ENCODE measurements around the gene ENPP1.

- no peak for TF ChIP-seq POU2F2 (IDR thresholded peaks at IDR 0.05; ENCODE audit: low read depth, low read length)
- TF ChIP-seq POLR2A (IDR thresholded peaks at IDR 0.05; ENCODE audit: low read depth, low read length), result no peak
- no peak for TF ChIP-seq POLR2AphosphoS5 (IDR thresholded peaks at IDR 0.05; ENCODE audit: low read depth, low read length)
- TF ChIP-seq TAF1 (IDR thresholded peaks at IDR 0.05; ENCODE audit: low read depth, low read length), result no peak
These were observed 6.2 kb downstream of the ENPP1 start for GRCh38 chr6:131813991-131814390.
